Common myeloid progenitor, CD34-positive (primary cell): ENCODE measurements around the gene MACROD2.

Experiments
- CTCF ChIA-PET: fragments of 350-600 bp; sonication (Branson Sonifier 250); formaldehyde crosslinking; loops from one replicate; lab custom pipeline; 2021; ENCODE audit warnings: antibody characterized with exemption; lab: Charles Lee
- POLR2A ChIA-PET: fragments of 350-600 bp; sonication (Branson Sonifier 250); formaldehyde crosslinking; loops from one replicate; lab custom pipeline; 2021; ENCODE audit warnings: antibody characterized with exemption; lab: Charles Lee
- DNase-seq, 3 donors: peaks; one replicate each; pipeline versions ENCODE4 v3.0.0 to v3.0.0-alpha.2; 2013
- H3K27ac ChIP-seq, 2 experiments: 1 replicate in 1 of 2; 2 replicates in 1 of 2; pipeline ENCODE4 v1.7.0; 2013; ENCODE audit warnings: inconsistent platforms in 2 of 2, low read length in 2 of 2, mild to moderate bottlenecking in 2 of 2, low read depth in 1 of 2, moderate library complexity in 1 of 2; ENCODE audit not compliant: severe bottlenecking in 2 of 2, insufficient read depth in 1 of 2, poor library complexity in 1 of 2
- H3K27me3 ChIP-seq, 5 experiments: replicated peaks in 2 of 5; 1 replicate in 3 of 5; 2 replicates in 2 of 5; pipeline versions ENCODE4 v1.6.1 to v1.7.0; 2013; ENCODE audit warnings: low read length in 4 of 5, mild to moderate bottlenecking in 2 of 5, moderate library complexity in 2 of 5, inconsistent platforms in 1 of 5; ENCODE audit not compliant: insufficient read depth in 5 of 5, control insufficient read depth in 4 of 5
- H3K36me3 ChIP-seq, 4 experiments: 1 replicate in 2 of 4; 2 replicates in 2 of 4; pipeline versions ENCODE4 v1.6.1 to v1.7.0; 2013; ENCODE audit warnings: low read length in 3 of 4, control low read depth in 1 of 4, mild to moderate bottlenecking in 1 of 4; ENCODE audit not compliant: control insufficient read depth in 4 of 4, insufficient read depth in 4 of 4
- H3K4me1 ChIP-seq, 4 experiments: 1 replicate in 3 of 4; 2 replicates in 1 of 4; pipeline versions ENCODE4 v1.6.1 to v1.7.1; 2013; ENCODE audit warnings: low read length in 3 of 4, mild to moderate bottlenecking in 3 of 4, control low read depth in 1 of 4, inconsistent platforms in 1 of 4, moderate library complexity in 1 of 4; ENCODE audit not compliant: control insufficient read depth in 4 of 4, insufficient read depth in 4 of 4; ENCODE audit errors: control extremely low read depth in 1 of 4
- H3K4me3 ChIP-seq, 7 experiments: 1 replicate in 4 of 7; 2 replicates in 3 of 7; pipeline versions ENCODE4 v1.5.1 to v1.7.0; 2013; ENCODE audit warnings: mild to moderate bottlenecking in 7 of 7, low read length in 6 of 7, moderate library complexity in 6 of 7, inconsistent platforms in 2 of 7, low read depth in 2 of 7, control low read depth in 1 of 7; ENCODE audit not compliant: insufficient read depth in 4 of 7, control insufficient read depth in 1 of 7; ENCODE audit errors: extremely low read depth in 1 of 7
- H3K9me3 ChIP-seq, 5 experiments: 1 replicate in 4 of 5; 2 replicates in 1 of 5; pipeline versions ENCODE4 v1.6.1 to v1.7.1; 2013; ENCODE audit warnings: low read length in 4 of 5, mild to moderate bottlenecking in 2 of 5, inconsistent platforms in 1 of 5, low read depth in 1 of 5, moderate library complexity in 1 of 5; ENCODE audit not compliant: control insufficient read depth in 4 of 5, insufficient read depth in 2 of 5; ENCODE audit errors: control extremely low read depth in 1 of 5
- WGBS: methylation state at CpG from one replicate; pipeline ENCODE4 v1.1.5; 2013; ENCODE audit not compliant: insufficient coverage; 5-methylcytosine and 5-hydroxymethylcytosine counted together

The MACROD2 gene

GRCh38 chr20:14860410-14860814 is 865.1 kb downstream of the MACROD2 start:
- H3K27me3 ChIP-seq = peaks cover 0 to 2% (median 0%) of the 10 kb centered on the region in 5 experiments
- ChIA-PET POLR2A (no interaction called here), CTCF (no interaction called here)
- WGBS = 25% methylated on average over 3 of the region's 4 CpGs
- no peak overlapping the region for H3K4me3 ChIP-seq
- no peak overlapping the region for H3K27ac ChIP-seq
- H3K36me3 ChIP-seq = no peaks in the 10 kb centered on the region
- no peaks in the 10 kb centered on the region for H3K9me3 ChIP-seq
- DNase-seq = peak in 1 of 3 donors; percentile 1
- no peaks in the 10 kb centered on the region for H3K4me1 ChIP-seq

GRCh38 chr20:14861028-14861699 is 865.8 kb downstream of the MACROD2 start:
- Histone ChIP-seq H3K4me1 (no peaks in the 10 kb centered on the region), H3K9me3 (no peaks in the 10 kb centered on the region), H3K27me3 (peaks cover 0 to 2% (median 0%) of the 10 kb centered on the region in 5 experiments), H3K4me3 (no peak overlapping the region), H3K27ac (no peak overlapping the region), H3K36me3 (no peaks in the 10 kb centered on the region)
- no peak for DNase-seq
- ChIA-PET CTCF (interaction anchor here (0.6 to 1.0 kb wide), 2 partner anchors 28 to 407 kb away, joined by 3 to 4 read pairs; no protein-coding TSS in a partner anchor), POLR2A (no interaction called here)
- WGBS = 96% methylated on average over 4 of the region's 4 CpGs

- CTCF ChIA-PET = no interaction called here
These were observed 869.9 kb downstream of the MACROD2 start for GRCh38 chr20:14865169-14865568.

GRCh38 chr20:14865731-14866130 is 870.4 kb downstream of the MACROD2 start:
- ChIA-PET POLR2A (no interaction called here), CTCF (no interaction called here)
- no peaks in the 10 kb centered on the region for H3K4me1 ChIP-seq
- H3K36me3 ChIP-seq = no peaks in the 10 kb centered on the region
- H3K27me3 ChIP-seq = peaks cover 0 to 2% (median 0%) of the 10 kb centered on the region in 5 experiments
- no peak for DNase-seq
- H3K27ac ChIP-seq = no peak overlapping the region
- no peak overlapping the region for H3K4me3 ChIP-seq
- H3K9me3 ChIP-seq = no peaks in the 10 kb centered on the region

More at GRCh38 chr20:14865169-14865568, 869.9 kb downstream of the MACROD2 start:
- Histone ChIP-seq H3K27me3 (peaks cover 0 to 2% (median 0%) of the 10 kb centered on the region in 5 experiments), H3K4me1 (no peaks in the 10 kb centered on the region), H3K4me3 (no peak overlapping the region), H3K36me3 (no peaks in the 10 kb centered on the region), H3K27ac (no peak overlapping the region), H3K9me3 (no peaks in the 10 kb centered on the region)
- 83% methylated on average over 3 of the region's 3 CpGs for WGBS
- POLR2A ChIA-PET = no interaction called here
- DNase-seq = no peak

- ChIA-PET CTCF (no interaction called here), POLR2A (no interaction called here)
- Histone ChIP-seq H3K27me3 (peaks cover 0 to 2% (median 0%) of the 10 kb centered on the region in 5 experiments), H3K27ac (no peak overlapping the region), H3K4me3 (no peak overlapping the region), H3K36me3 (no peaks in the 10 kb centered on the region), H3K9me3 (no peaks in the 10 kb centered on the region), H3K4me1 (no peaks in the 10 kb centered on the region)
- DNase-seq = no peak
- WGBS = 94% methylated on average over 3 of the region's 4 CpGs
These were observed 871.7 kb downstream of the MACROD2 start for GRCh38 chr20:14866841-14867514.

GRCh38 chr20:14877301-14878028 is 882.1 kb downstream of the MACROD2 start:
- ChIA-PET POLR2A (no interaction called here), CTCF (no interaction called here)
- H3K9me3 ChIP-seq = peaks cover 0 to 3% (median 0%) of the 10 kb centered on the region in 5 experiments
- no peaks in the 10 kb centered on the region for H3K4me1 ChIP-seq
- no peaks in the 10 kb centered on the region for H3K27me3 ChIP-seq
- no peaks in the 10 kb centered on the region for H3K36me3 ChIP-seq
- no peak for DNase-seq
- H3K27ac ChIP-seq = no peak overlapping the region
- WGBS = 100% methylated on average over 2 of the region's 3 CpGs
- H3K4me3 ChIP-seq = no peak overlapping the region

- no peak for DNase-seq
- POLR2A ChIA-PET = no interaction called here
- Histone ChIP-seq H3K27ac (no peak overlapping the region), H3K9me3 (peaks cover 0 to 3% (median 0%) of the 10 kb centered on the region in 5 experiments), H3K36me3 (no peaks in the 10 kb centered on the region), H3K4me3 (no peak overlapping the region), H3K4me1 (no peaks in the 10 kb centered on the region), H3K27me3 (no peaks in the 10 kb centered on the region)
- 100% methylated on average over 1 of the region's 1 CpG for WGBS
- CTCF ChIA-PET = interaction anchor here (1.4 kb wide), 1 partner anchor 12 kb away, joined by 3 read pairs; no protein-coding TSS in a partner anchor
These were observed 883.3 kb downstream of the MACROD2 start for GRCh38 chr20:14878676-14879019.
